HG03378 (cell line): ENCODE results near the gene RPLP1.

ENCODE experiments used
- ATAC-seq: cut with Tn5 transposase; IDR thresholded peaks from one replicate; pipeline ENCODE4 v1.9.1; 2021; ENCODE audit warnings: mild to moderate bottlenecking, moderate library complexity; ENCODE audit not compliant: unreplicated experiment

RPLP1 gene

GRCh38 chr15:69468241-69469121 is 15.9 kb downstream of the RPLP1 start:
- ATAC-seq, result no peak

DNA sequence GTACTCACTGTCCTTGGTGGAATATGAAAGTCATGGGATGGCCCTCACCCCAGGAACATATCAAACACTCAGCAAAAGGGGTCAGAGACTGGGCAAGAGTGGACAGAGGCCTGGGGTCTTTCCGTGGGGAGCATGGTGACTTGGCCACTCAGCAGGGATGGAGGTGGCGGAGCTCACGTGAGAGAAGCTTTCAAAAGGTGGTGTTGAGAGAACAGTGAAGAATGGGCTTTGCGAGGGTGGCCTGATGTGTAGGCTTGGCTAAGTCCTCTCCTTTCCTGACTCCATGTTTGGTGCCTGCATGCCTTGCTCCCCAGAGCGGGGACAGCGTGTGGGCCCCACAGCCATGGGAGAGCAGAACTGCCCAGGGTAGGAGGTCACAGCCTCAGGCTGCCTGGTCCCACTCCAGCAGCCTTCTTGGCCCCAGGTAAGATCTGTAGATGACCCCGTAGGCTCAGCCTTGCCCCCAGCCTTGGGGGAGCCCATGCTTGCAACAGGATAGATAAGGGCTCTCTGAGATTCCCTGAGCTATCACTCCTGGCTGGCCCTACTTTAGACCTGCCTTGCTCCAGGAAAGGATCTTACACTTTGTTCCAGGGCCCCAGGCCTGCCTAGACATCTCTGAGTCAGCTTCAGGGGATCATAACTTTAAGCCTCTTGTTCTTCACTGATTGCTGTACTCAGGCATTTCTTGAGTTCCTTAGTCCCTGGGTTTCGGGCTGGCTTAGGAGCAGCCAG is 17.0 kb downstream of the RPLP1 start:
- no peak for ATAC-seq

- no peak for ATAC-seq
Observed at GRCh38 chr15:69472046-69472445, 19.4 kb downstream of the RPLP1 start.

DNA sequence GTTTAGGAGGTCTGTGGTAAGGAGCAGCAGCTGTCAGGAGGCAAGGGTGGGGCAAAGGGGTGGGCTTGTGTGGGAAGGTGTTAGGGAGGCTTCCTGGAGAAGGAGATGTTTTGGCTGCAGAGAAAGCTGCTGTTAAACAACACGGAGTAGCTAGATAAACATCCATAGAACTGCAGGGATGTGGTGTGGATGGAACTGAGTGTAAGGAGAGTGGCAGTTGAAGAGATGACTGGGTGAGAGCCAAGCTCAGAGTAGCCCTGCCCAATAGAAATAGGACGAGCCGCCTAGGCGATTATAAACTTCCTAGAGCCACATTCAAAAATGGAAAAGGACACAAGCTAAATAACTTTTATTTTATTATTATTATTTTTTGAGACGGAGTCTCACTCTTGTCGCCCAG is 19.9 kb downstream of the RPLP1 start:
- ATAC-seq, result no peak

DNA sequence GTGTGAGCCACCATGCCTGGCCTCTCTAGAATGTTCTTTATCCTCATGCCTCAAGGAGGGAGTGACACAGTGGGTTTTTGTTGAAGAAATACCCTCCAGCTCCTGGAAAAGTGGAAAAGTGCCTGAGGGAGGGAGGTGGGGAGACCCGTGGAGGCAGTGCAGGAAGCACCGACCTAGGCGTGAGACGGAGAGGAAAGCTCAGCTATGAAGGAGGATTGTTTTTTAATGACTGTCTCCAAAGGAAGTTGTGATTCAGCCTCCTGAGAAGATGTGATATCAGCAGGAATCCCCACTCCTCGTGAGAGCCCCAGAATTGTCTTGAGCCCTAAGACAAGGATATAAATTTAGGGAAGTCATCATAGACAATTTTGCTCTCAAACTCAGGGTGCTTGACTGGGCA is 21.7 kb downstream of the RPLP1 start:
- no peak for ATAC-seq

- no peak for ATAC-seq
Observed at GRCh38 chr15:69474846-69475455, 22.3 kb downstream of the RPLP1 start.

DNA sequence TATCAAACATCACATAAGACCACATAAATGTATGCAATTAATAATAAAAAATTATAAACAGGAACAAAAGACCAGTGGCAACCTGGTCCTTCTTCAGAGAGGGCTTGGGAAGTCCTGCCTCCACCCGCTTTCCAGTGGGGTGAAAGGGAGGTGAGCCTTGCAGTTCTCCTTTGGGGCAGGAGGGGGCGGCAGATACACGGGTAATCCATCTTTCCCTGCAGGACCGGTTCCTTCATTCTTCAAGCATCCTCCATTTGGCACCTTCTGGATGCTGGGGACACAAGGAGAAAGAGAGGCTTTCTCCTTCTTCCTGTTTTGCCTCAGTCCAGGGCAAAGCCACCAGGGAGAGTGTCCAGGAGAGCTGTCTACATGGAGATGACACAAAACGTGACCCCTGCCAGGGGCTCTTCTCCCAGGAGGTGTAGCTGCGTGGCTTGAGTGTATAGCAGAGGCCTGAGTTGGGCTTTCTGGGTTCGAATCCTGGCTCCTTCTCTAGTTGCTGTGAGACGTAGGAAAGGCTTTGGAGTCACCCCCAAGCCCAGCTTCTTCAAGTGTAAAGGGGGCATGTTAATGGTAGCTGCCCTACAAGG is 23.2 kb downstream of the RPLP1 start:
- ATAC-seq, result no peak

GRCh38 chr15:69476704-69477473 is 24.3 kb downstream of the RPLP1 start:
- ATAC-seq, result no peak

DNA sequence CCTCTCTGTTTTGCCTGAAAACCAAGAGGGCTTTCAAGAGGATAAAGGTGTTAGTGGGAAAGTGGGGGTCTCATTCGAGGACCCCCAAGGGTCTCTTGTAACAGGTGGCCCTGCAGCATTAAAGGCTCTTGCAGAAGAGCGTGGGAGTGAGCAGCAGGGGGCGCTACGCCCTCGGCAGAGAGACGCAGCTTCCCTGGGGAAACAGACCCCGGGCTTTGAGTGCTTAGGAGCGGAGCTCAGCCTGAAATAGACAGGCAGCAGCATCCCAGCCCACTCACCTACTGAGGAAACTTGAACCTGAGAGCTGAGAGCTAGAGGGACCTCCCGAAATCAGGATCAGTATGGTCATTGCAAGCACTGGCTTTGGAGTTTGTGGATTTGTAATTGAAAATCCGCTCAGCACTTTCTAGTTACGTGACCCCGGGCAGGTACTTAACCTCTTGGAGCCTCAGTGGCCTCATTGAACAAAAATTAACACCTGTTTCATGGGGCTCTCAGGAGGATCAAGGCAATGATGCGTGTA is 25.7 kb downstream of the RPLP1 start:
- no peak for ATAC-seq

DNA sequence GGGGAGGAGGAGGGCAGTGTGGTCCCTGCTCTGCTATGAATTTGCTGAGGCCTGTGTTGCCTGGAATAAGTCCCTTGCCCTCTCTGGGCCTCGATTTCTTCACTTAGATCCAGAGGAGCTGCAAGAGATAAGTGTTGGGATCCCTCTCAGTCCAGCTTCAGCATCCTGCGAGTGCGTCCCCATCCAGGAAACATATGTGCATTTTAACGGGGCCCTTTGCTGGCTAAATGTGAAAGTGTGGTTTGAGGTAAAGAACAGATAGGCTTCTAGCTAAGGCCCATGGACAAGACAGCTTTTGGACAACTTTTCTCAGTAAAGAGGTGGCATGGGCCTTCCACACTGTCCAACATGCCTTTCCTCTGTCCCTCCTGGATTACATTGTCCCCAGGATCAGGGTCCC is 26.5 kb downstream of the RPLP1 start:
- no peak for ATAC-seq

DNA sequence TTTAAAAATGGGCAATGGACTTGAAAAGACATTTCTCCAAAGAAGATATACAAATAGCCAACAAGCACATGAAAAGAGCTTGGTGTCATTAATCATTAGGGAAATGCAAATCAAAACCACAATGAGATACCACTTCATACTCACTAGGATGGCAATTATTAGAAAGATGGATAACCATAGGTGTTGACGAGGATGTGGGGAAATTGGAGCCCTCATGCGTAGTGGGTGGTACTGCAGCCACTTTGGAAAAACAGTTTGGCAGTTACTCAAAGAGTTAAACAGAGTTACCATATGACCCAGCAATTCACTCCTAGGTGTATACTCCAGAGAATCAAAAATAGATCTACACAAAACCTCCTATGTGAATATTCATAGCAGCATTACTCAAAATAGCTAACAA is 27.4 kb downstream of the RPLP1 start:
- ATAC-seq, result no peak

- ATAC-seq, result no peak
Observed at GRCh38 chr15:69480932-69481331, 28.3 kb downstream of the RPLP1 start.

GRCh38 chr15:69482686-69483256 is 30.2 kb downstream of the RPLP1 start:
- no peak for ATAC-seq

- ATAC-seq, result no peak
Observed at GRCh38 chr15:69484837-69485236, 32.2 kb downstream of the RPLP1 start.

DNA sequence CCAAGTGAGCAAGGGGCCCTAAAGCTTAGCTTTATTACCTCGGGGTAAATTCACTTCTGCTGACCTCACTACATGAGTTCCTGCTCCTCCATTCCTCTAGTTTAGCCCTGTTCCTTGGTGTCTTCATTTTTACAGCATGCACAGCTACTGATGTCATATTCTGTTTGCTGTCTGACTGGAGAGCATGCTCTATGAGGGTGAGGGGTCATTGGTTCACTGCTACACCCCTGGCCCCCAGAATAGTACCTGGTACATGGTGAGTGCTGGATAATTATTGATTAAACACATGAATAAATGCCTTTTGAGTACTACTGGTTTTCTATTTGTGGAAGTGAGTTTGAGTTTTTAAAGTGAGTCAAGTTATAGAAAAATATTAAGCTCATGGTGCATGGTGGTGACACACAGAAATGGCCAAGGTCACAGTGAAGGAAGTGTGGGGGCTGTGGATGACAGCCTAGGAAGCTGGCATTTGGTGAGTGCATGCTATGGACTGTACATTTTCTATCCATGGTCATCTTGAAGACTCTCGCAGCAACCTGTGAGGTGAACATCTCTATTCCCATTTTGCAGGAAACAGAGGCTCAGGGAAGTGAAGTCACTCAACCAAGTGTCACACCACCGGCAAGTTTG is 34.0 kb downstream of the RPLP1 start:
- no peak for ATAC-seq

- ATAC-seq, result no peak
Observed at GRCh38 chr15:69489073-69489571, 36.5 kb downstream of the RPLP1 start.

- no peak for ATAC-seq
Observed at GRCh38 chr15:69490356-69491037, 37.9 kb downstream of the RPLP1 start.

GRCh38 chr15:69491038-69491505 is 38.5 kb downstream of the RPLP1 start:
- no peak for ATAC-seq

- no peak for ATAC-seq
Observed at GRCh38 chr15:69493406-69493805, 40.8 kb downstream of the RPLP1 start.
